ENCODE data around the gene HIPK4. TPM values are rescaled to one million over a fixed set of nuclear protein-coding genes. Genes with fewer than 3 reads are reported as not detected.

Gene HIPK4
- polyA plus RNA-seq, 1 experiment: 0.09 TPM

DNA sequence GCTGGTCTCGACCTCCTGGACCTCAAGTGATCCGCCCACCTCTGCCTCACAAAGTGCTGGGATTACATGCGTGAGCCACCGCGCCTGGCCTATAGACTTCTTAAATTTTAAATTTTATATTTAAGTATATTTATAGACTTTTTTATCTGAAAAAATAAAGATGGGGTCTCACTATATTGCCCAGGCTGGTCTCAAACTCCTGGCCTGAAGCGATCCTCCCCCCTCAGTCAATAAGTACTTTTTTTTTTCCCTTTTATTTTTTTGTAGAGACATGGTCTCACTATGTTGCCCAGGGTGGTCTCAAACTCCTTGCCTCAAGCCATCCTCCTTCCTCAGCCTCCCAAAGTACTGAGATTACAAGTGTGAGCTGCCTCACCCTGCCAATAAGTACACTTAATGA lies 34.0 kb upstream of the HIPK4 start:
- TF ChIP-seq, protein P1, sequence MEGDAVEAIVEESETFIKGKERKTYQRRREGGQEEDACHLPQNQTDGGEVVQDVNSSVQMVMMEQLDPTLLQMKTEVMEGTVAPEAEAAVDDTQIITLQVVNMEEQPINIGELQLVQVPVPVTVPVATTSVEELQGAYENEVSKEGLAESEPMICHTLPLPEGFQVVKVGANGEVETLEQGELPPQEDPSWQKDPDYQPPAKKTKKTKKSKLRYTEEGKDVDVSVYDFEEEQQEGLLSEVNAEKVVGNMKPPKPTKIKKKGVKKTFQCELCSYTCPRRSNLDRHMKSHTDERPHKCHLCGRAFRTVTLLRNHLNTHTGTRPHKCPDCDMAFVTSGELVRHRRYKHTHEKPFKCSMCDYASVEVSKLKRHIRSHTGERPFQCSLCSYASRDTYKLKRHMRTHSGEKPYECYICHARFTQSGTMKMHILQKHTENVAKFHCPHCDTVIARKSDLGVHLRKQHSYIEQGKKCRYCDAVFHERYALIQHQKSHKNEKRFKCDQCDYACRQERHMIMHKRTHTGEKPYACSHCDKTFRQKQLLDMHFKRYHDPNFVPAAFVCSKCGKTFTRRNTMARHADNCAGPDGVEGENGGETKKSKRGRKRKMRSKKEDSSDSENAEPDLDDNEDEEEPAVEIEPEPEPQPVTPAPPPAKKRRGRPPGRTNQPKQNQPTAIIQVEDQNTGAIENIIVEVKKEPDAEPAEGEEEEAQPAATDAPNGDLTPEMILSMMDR (IDR thresholded peaks at IDR 0.05; ENCODE audit: low read depth, low read length): no peak
- peak overlapping the region; percentile 91 for H3K4me3 ChIP-seq (ENCODE audit: low read depth, low read length)
- POLR2A ChIA-PET: interaction anchor here (1.0 kb wide), 1 partner anchor 12 kb away, joined by 4 read pairs; no protein-coding TSS in a partner anchor
- peaks cover 3% of the 10 kb centered on the region; the same call in 1 of the 2 replicates for H3K9me3 ChIP-seq (ENCODE audit: control insufficient read depth, insufficient read depth, low read length)
- no peak overlapping the region for H3K27ac ChIP-seq (ENCODE audit: low read depth, low read length)
- CTCF ChIA-PET: interaction anchor here (0.8 to 2.3 kb wide), 2 partner anchors 41 to 211 kb away, joined by 3 to 7 read pairs; partner anchors contain the start of gene BLVRB
- no peak for DNase-seq (ENCODE audit: low read depth, low spot score)
- H3K27me3 ChIP-seq (ENCODE audit: control insufficient read depth, insufficient read depth, low read length): no peaks in the 10 kb centered on the region

DNA sequence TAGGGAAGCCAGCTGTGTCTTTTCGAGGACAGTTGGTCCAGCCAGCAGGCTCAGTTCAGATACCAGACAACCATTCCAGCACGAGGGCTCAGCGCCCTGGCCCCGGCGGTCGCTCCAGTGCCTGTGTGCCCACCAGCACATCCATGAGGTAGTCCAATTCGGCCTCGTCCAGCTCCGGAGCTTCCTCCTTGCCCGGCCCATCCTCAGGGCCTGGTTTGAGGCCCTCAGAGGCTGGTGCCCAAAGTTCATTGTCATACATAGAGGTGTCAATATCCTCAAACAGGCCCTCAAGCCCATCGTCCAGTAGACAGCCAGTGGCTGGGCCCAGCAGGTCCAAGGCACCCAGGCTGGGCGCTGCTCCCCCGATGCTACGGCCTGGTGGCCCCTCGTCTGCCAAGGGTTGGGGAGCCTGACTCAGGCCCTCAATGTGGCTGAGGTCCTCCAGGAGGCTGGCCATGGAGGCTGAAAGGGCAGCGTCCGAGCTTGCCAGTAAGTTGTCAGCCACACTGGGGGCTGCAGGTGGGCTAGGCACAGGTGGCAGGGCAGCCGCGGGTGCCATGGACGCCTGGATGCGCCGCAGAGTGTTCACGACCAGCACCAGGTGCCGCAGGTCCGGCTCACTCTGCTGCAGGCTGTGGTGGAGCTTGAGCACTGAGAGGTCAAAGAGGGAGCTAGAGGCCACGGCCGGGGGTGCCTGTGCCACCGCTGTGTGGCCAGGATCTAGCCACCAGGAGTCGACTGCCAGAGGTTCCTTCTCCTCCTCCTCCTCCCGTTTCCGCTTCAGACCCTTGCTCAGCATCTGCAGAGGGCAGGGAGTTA lies 33.0 kb upstream of the HIPK4 start:
- Histone ChIP-seq H3K27me3 (ENCODE audit: control insufficient read depth, insufficient read depth, low read length) (no peaks in the 10 kb centered on the region), H3K9me3 (ENCODE audit: control insufficient read depth, insufficient read depth, low read length) (peaks cover 3% of the 10 kb centered on the region; the same call in 1 of the 2 replicates), H3K4me3 (ENCODE audit: low read depth, low read length) (no peak overlapping the region), H3K27ac (ENCODE audit: low read depth, low read length) (peak overlapping the region; percentile 21)
- TF ChIP-seq, protein P1 (IDR thresholded peaks at IDR 0.05; ENCODE audit: low read depth, low read length): no peak
- DNase-seq (ENCODE audit: low read depth, low spot score): no peak
- POLR2A ChIA-PET: interaction anchor here (1.0 kb wide), 1 partner anchor 13 kb away, joined by 4 read pairs; no protein-coding TSS in a partner anchor
- CTCF ChIA-PET: interaction anchor here (0.8 to 2.3 kb wide), 2 partner anchors 42 to 212 kb away, joined by 3 to 7 read pairs; partner anchors contain the start of gene BLVRB

DNA sequence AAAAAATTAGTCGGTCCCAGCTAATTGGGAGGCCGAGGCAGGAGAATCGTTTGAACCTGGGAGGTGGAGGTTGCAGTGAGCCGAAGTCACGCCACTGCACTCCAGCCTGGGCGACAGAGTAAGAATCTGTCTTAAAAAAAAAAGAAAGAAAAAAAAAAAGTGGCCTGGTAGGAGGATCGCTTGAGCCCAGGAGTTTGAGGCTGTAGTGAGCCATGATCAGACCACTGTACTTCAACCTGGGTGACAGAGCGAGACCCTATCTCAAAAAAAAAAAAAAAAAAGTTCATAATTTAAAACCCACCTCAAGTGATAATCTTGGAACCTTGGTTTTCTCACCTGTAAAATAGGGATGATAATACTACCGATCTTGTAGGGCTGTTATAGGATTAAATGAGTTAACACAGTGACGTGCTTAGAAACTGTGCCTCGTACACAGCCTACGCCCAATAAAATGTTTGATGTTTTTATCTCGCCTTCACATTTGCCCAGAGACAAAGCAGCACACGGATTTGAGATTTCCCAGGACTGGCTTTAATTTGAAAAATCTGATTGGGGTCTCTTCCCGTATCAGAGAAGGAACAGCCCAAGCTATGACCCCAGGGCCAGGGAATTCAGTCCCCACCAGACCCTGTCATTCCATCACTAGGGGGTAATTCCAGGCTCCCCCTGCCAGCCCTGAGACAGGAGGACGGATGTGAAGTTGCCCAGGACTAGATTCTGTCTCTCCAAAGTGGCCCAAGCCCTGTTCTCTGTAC lies 32.2 kb upstream of the HIPK4 start:
- ChIA-PET POLR2A (interaction anchor here (0.6 to 1.7 kb wide), 2 partner anchors 9 to 21 kb away, joined by 4 to 30 read pairs; partner anchors contain the start of gene PRX), CTCF (interaction anchor here (2.3 kb wide), 2 partner anchors 11 to 43 kb away, joined by 7 to 35 read pairs; partner anchors contain the start of gene BLVRB)
- TF ChIP-seq, protein P1 (IDR thresholded peaks at IDR 0.05; ENCODE audit: low read depth, low read length): no peak
- Histone ChIP-seq H3K9me3 (ENCODE audit: control insufficient read depth, insufficient read depth, low read length) (peaks cover 3% of the 10 kb centered on the region; the same call in 1 of the 2 replicates), H3K27ac (ENCODE audit: low read depth, low read length) (peak overlapping the region; percentile 21), H3K4me3 (ENCODE audit: low read depth, low read length) (no peak overlapping the region), H3K27me3 (ENCODE audit: control insufficient read depth, insufficient read depth, low read length) (no peaks in the 10 kb centered on the region)
- no peak for DNase-seq (ENCODE audit: low read depth, low spot score)

DNA sequence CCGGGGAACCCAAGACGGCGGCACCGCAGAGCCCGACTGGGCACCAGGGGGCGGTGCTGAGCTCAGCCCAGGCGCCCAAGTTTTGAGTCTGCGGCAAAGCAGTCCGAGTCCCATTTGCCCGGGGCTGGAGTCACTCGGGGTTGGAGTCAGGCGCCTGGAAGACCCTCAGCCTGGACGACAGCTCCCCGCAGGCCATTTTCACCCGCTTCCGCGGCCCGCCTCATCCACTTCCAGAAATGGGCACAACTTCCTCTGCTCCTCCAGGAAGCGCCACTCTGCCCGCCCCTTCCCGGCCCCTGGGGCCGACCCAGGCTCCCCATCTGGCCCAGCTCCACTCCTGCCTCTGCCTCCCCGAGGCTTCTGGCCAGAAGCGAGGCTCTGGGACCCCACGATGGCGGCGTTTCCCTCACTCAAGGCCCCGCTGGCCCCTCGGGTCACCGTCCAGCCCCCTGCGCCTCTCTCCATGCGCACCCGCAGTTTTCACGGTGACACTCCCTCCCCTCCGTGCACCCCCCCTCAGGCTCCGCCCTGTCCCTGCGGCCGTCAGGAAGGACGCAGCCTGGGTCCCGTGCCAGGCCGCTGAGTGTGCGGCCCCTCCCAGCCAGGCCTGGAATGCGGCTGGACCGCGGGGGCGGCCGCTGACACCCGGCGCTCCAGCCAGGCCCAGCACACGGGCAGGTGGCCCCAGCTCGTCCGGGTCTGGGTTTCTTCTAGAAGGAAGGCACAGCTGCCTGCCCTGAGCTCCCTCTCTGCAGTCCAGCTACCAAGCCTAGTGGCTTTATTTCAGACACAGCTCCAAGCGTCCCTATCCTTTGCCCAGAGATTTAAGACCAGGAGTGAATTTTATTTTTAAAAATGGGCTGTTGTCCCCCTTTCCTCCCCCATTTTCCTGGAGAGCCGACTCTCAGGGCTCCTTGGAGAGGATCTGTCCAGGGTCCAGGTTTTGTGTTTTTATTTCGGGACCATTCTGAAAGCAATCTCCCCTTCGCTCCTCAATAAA lies 31.1 kb upstream of the HIPK4 start:
- POLR2A ChIA-PET: interaction anchor here (0.6 to 1.7 kb wide), 19 partner anchors 8 to 985 kb away, joined by 3 to 30 read pairs (median 4); partner anchors contain the start of genes BLVRB, C19orf47, HNRNPUL1 and PLD3
- no peaks in the 10 kb centered on the region for H3K27me3 ChIP-seq (ENCODE audit: control insufficient read depth, insufficient read depth, low read length)
- TF ChIP-seq, protein P1 (IDR thresholded peaks at IDR 0.05; ENCODE audit: low read depth, low read length): peak; percentile 98
- H3K9me3 ChIP-seq (ENCODE audit: control insufficient read depth, insufficient read depth, low read length): peaks cover 3% of the 10 kb centered on the region; the same call in 1 of the 2 replicates
- CTCF ChIA-PET: interaction anchor here (0.6 to 2.3 kb wide), 31 partner anchors 10 to 1756 kb away, joined by 3 to 35 read pairs (median 4); partner anchors contain the start of genes BLVRB, C19orf47, LTBP4 and SERTAD3
- peak overlapping the region; percentile 71 for H3K4me3 ChIP-seq (ENCODE audit: low read depth, low read length)
- peak; percentile 75 for DNase-seq (ENCODE audit: low read depth, low spot score)
- peak overlapping the region; percentile 95 for H3K27ac ChIP-seq (ENCODE audit: low read depth, low read length)

All from AG04450 (cell line).